ENCODE data around the gene SYT10.

SYT10 gene

DNA sequence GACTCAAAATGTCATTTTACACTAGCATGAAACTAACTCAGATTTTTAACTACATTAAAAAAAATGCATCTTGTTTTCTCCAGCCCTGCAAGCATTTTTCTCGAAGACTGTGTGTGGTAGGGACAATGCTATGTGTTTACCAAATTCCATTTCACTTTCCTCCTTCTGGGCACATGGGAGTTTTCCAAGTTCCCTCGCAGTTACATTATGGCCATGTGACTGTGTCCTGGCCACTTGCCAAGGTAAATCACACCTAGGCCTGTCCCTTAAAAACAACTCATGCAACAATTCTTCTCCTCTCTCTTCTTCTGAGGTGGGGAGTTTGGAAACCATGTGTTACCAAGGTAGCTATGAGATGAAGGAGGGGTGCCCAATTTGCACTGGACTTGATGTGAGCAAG lies 108.7 kb downstream of the SYT10 start:
- no peak for DNase-seq
